HepG2 (cell line): Measurements from ENCODE around the gene VDAC1. TPM values are rescaled to one million over a fixed set of nuclear protein-coding genes. Genes with fewer than 3 reads are reported as not detected.

ENCODE experiments used
- ARNT ChIP-seq: fragments of 450-650 bp; IDR thresholded peaks from 2 replicates; pipeline ENCODE4 v1.6.1; 2017
- HNRNPLL ChIP-seq: fragments of 200-400 bp; formaldehyde crosslinking; IDR thresholded peaks from 2 replicates; pipeline ENCODE4 v1.6.1; 2017; ENCODE audit warnings: mild to moderate bottlenecking, low read depth, low read length; ENCODE audit not compliant: poor library complexity, severe bottlenecking
- JDP2 ChIP-seq: sonication (generic); formaldehyde crosslinking; IDR thresholded peaks from 2 replicates; pipeline ENCODE4 v1.8.1; 2022; ENCODE audit warnings: missing genetic modification reagents, borderline replicate concordance
- LCORL ChIP-seq, 2 experiments: fragments of 450-650 bp in 1 of 2; sonication (generic) in 1 of 2; formaldehyde crosslinking in 1 of 2; IDR thresholded peaks; 2 replicates each; pipeline versions ENCODE4 v1.5.0 to v1.6.1; 2017 to 2020; ENCODE audit warnings: antibody characterized with exemption in 1 of 2, missing genetic modification reagents in 1 of 2
- MAF1 ChIP-seq: sonication (generic); formaldehyde crosslinking; IDR thresholded peaks from 2 replicates; pipeline ENCODE4 v1.5.0; 2020; ENCODE audit warnings: missing genetic modification reagents, borderline replicate concordance
- MLLT10 ChIP-seq: sonication (generic); formaldehyde crosslinking; IDR thresholded peaks from 2 replicates; pipeline ENCODE4 v1.4.0; 2020; ENCODE audit warnings: missing genetic modification reagents
- ZBTB34 ChIP-seq: sonication (generic); formaldehyde crosslinking; IDR thresholded peaks from 2 replicates; pipeline ENCODE4 v1.8.0; 2022; ENCODE audit warnings: mild to moderate bottlenecking, missing genetic modification reagents
- ZNF142 ChIP-seq: sonication (generic); formaldehyde crosslinking; IDR thresholded peaks from 2 replicates; pipeline ENCODE4 v1.4.0; 2020; ENCODE audit warnings: missing genetic modification reagents
- polyA plus RNA-seq, 8 experiments: library from polyadenylated mRNA; depleted of rRNA in 3 of 8; stranded (reverse) in 7 of 8; unstranded in 1 of 8; fragments of >200 nt; fragmentation: Illumina TruSeq in 4 of 8; extraction: Trizol in 4 of 8; gene quantifications; 2 replicates each; pipeline versions ENCODE4 v1.2.1 to v1.2.3, GENCODE V29; 2011 to 2016; ENCODE audit warnings: low read depth in 4 of 8, missing spikeins in 1 of 8, mixed read lengths in 1 of 8; ENCODE audit not compliant: insufficient read depth in 1 of 8
- total RNA-seq, 5 experiments: library from RNA; depleted of rRNA; stranded (reverse); fragments of >200 nt; fragmentation: Illumina TruSeq; extraction: Trizol; gene quantifications; 2 replicates each; pipeline ENCODE4 v1.2.3, GENCODE V29; 2016; ENCODE audit warnings: low read depth in 1 of 5

VDAC1 gene
- total and polyA plus RNA-seq, 2 of the 13 experiments (the other 11 are each of a cell fraction or from before 2014, with no cell fraction given): 112 to 380 TPM

- no peak; the same call in none of the 2 replicates for TF ChIP-seq ZNF142 (CRISPR knock-in tag)
- TF ChIP-seq HNRNPLL: peak; percentile 71
- no peak; the same call in 1 of the 2 replicates for TF ChIP-seq ZBTB34 (CRISPR knock-in tag)
- no peak for TF ChIP-seq MAF1 (CRISPR knock-in tag)
- no peak for TF ChIP-seq JDP2 (CRISPR knock-in tag)
- TF ChIP-seq MLLT10 (CRISPR knock-in tag): no peak
- no peak for TF ChIP-seq LCORL (IDR thresholded peaks at IDR 0.05)
- peak; percentile 76; the same call in 1 of the 2 replicates for TF ChIP-seq LCORL (CRISPR knock-in tag; IDR thresholded peaks at IDR 0.05)
- no peak for TF ChIP-seq ARNT
Measured at GRCh38 chr5:134004626-134005416, at the start of gene VDAC1 (continued).
